ENCODE results near the gene EDC3.
"Not testable (repeated sequence)": the region's sequence is repeated elsewhere in the genome, so short reads cannot be mapped to it uniquely, and the experiment has no call there.

Gene EDC3

DNA sequence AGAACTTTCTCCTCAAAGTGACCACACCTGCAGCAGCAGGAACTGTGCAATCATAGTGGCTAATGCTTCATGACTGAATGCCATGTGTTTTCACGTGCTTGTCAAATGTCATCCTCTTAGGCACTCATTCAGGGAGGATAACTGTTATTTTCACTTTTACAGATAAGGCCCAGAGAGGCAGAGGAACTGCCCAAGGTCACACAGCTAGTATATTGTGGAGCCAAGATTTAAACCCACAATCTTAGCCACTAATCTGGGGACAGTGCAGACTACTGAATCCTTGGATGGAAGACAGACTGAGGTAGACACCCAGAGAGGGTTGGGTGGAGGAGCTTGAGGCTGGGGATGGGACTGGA, 90.1 kb downstream of the EDC3 start:
- DNase-seq, result no peak

DNA sequence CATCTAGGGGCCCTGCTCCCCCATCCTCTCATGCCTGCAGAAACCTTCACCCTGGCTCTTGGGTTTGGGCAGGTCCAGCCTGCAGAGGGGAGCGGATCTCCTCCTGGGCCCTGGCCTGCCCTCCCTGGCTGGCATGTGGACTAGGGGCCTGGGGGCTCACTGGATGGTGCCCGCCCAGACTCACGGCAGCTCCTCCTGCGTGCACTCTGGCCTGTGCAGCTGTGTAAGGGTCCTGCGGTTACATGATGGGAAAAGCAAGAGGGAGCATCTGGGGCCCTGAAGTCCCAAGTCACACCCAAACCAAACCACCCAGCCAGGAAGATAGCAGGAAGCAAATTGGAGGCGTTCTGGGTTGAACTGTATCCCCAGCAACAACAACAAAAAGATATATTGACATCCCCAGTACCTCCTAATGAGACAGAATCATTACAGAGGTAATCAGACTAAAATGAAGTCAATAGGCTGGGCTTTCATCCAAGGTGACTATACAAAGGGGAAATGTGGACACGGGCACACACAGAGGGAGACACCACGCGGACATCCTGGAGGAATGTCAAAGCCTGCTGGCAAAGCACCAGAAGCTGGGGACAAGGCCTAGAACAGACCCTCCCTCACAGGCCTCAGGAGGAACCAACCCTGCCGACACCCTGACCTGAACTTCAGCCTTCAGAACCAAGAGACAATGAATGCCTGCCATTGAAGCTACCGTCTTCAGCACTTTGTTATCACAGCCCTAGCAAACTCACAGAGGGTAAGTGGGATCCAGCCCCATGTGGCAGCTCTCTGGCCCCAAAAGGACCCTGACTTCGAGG, 90.6 kb downstream of the EDC3 start:
- DNase-seq, result no peak

DNA sequence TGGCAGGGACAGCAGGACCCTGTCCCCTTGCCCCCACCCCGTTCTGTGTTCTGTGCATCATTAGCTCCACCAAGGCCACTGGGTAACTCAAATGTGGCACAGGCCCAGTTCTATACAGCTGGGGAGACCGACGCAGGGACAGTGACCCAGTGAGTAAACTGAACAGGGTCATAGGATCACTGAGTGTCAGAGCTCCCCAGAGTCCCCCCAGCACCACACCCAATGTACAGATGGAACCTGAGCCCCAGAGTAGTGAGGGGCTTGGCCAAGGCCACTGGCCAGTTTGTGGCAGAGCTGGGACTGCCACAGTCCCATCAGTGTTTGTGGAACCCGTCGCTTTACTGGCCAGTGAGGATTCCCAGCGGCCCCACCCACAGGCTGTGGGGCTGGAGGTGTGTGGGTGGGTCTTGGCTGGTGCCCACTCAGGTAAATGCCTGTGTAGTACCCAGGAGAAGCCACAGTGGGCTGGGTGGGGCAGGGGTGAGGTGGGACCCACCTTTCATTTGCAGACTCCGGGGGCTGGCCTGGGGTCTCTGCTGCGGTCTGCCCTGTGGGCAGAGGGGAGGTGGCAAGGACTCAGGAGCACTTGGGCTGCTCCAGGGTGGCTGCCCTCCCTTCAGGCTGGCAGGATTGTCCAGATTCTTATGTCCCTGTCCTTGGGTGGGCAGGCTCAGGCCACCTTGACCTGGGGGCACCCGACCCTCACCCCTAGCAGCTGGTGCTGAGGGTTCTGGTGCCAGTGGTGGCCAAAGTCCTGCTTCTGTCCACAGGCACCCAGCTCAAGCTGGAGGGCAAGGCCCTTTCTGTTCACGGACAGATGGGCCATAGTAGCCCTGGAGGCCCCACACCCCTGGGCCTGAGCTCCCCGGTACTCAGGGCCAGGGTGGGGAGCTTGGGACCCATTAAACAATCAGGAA, 91.8 kb downstream of the EDC3 start:
- DNase-seq, result no peak

DNA sequence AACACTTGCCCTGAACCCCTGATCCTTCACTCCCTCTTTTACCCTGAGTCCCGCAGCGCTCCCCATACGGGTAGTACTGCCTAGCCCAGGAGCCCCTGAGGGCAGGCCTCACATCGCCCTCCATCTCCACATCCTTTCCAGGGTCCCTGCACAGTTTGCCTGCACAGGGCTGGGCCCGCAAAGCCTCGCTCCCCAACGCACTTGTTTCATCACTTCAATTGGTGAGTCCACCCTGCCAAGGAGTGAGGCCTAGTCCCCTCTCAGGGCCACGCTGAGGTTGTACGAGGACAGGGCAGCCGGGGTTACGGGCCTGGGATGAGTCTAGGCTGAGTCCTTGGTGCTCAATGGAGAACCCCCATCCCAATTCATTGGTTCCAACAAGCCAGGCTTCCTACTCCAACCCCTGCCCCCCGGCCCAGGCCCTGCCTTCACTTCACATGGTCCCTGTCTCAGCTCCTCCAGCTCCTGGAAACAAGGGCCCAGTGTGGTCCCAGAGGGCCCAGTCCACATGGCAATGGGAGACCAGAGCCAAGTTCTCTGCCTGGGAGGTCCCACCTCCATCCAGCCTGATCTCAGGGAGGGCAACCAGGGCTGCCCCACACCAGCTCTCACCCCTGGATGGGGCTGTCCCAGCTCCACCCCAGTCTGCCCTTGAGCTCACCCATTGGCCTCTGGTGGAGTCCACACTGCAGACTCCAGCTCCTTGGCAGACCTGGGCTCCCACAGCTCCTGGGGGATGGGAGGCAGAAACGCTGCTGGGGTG, 92.6 kb downstream of the EDC3 start:
- no peak for DNase-seq

DNA sequence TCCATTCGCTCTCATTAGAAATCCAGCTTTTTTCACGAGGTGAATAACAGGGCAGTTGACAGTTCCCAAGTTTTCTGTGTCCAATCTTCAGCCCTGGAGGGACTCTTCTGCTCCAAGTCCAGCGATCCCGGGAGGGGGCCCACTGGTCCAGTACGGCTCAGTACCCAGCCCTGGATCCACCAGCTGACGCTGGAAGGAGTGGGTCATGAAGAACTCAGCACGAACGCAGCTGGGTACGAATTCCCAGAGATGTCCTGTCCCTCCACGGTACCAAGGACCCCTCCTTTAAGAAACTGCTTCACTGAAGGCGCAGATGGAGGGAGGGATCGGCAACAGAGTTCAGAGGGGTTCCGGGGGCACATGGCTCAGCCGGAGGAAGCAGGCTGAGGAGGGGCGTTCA, 96.7 kb downstream of the EDC3 start:
- DNase-seq, result no peak

DNA sequence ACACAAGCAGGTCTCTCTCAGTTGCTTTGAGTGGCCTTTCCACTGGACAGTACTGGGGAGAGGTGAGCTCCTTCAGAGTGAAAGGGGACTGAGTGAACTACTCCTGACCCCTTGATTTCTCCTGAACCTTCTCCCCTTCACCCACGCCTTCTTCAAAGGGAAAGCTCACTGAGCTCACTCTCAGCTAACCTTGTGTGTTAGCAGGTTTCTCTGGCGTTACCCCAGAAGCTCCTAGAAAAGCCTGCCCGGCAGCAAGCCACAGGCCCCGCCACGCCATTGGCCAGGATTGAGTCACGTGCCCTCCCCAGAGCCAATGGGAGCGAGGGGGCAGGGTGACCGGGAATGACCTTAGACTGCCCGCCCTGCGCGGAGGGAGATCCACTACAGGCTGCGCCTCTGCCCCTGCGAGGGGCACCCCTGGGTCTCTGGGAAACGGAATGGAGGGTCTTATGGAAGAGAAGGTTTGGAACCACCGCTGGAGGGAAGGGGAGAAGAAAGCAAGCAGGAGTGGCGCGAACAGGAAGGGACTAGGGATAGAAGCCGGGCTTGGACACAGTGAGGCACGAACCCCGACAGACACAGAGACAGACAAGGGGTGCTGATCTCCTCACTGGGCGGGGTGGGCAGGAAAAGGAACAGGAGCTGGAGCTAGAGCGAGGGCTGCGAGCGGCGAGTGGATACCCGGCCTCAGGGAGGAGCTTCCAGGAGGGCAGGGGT, 97.5 kb downstream of the EDC3 start:
- peak; percentile 69 for DNase-seq

DNA sequence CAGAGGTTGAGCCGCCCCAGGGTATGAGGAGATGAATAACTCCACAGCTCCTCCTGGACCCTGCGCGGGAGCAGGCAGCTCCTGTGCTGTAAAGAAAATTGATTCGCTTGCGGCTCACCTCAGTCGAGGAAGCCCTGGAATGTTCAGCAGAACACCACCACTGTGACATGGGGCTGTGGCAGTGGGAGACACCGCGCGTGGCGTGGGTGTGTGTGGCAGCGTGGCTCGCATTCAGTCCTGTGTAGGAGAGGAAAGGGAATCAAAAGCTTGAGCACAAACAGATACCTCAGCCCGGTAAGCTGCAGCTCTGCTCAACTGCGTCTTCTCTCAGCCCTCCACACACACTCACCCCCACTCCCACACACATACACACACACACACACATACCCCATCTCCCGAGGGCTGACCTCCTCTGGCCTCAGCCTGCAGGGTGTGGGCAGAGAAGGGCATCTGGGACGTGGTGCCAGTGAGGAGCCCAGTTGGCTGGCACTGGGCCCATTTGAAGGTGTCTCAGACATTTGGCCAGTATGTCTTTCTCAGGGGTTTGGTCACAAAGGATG, 98.6 kb downstream of the EDC3 start:
- not testable (repeated sequence) for DNase-seq

DNA sequence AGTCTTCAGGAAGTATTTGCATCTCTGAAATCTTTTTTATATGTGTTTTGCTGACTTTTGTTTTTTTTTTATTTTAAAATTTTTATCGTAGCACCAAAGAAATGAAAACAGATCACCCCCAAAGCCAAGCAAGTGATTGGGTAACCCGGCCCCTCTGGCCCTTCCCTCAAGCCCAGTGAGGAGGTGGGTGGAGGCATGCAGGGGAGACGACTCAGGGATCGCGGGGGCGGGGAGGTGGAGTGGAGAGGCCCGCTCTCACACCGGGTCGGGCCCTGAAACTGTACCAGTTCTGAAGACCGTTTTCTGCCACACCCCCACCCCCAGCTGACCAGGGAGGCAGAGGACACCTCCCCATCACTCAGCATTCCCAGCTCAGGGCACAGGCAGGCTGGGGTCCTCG, 99.1 kb downstream of the EDC3 start:
- DNase-seq, result not testable (repeated sequence)

DNA sequence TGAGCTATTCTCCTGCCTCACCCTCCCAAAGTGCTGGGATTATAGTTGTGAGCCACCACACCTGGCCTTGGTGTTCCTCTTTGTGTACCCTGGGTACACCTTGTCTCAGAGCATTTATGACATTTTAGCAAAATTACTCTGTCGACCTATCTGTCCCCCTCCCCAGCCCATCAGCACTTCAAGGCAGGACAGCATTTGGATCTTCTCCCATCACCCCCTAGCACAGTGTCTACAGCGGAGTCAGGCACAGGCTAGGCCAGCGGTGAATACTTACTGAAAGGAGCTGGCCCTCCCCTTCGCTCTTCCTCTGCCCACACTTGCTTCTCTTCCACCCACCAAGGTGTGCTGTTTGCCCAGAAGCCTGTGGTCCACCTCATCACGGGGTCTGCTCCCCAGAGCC, 100.6 kb downstream of the EDC3 start:
- DNase-seq, result no peak

DNA sequence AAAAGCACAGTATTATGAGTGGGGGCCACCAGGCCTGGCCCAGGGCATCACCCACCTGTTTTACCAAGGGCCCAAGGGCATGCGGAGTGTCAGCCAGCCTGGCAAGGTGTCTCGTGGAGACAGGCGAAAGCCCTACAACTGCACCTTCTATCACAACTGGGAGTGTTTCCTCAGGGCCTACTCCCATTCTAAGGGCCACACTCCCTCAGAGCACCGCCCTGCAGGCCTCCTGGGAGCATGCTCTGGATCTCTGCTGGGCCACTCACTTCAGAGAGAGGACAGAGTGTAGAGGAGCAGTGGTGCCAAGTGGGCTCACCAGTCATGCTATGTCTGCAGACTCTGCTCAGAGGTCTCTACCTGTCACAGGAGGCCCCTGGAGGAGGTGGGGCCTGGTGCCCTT, 101.4 kb downstream of the EDC3 start:
- DNase-seq, result no peak

DNA sequence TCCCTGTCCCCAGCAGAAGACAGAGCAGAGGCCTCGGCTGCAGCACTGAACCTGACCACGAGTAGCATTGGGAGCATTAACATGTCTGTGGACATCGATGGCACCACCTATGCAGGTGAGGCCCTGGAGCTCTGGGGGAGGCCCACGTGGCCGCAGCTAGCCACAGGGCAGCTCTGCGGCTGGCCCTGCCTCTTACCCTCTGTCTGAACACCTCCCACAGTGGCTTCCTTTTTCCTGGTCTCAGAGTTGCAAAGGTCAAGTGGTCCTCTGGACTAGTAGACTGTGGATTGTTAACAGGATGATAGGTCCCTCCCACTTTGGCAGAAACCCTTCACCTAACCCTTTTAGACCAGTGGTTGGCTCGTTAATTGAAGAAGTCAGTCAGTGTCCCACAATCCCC, 102.7 kb downstream of the EDC3 start:
- no peak for DNase-seq

DNA sequence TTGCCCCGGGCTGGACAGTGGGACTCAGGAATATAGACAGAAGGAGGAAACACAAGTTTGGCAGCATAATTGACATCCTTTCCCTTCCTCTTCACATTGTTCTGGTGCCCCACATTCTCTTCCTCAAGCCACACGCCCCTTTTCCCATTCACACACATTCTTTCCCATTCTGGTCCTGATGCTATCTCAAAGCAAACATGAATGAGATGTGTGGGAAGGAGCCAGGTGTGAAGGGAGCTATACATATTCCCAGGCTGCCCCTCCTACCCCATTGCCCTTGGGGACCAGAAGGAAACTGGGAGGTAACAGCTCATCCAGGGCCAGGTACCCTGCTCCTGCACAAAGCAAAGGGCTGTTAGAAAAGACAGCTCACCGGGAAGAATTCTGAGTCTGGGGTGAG, 103.6 kb downstream of the EDC3 start:
- no peak for DNase-seq

DNA sequence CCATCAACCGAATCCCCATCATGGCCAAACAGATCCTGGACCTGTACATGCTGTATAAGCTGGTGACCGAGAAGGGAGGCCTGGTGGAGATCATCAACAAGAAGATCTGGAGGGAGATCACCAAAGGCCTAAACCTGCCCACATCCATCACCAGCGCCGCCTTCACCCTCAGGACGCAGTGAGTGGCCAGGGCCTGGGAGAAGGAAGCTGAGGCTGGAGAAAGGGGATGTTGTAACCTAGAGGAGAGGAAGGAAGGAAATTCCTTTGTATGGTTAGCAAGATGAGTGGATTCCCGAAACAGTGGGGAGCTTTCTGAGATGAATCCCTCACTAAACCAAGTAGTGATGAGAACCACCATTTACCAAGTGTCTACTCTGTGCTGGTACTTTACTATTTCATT, 106.0 kb downstream of the EDC3 start:
- DNase-seq, result no peak

DNA sequence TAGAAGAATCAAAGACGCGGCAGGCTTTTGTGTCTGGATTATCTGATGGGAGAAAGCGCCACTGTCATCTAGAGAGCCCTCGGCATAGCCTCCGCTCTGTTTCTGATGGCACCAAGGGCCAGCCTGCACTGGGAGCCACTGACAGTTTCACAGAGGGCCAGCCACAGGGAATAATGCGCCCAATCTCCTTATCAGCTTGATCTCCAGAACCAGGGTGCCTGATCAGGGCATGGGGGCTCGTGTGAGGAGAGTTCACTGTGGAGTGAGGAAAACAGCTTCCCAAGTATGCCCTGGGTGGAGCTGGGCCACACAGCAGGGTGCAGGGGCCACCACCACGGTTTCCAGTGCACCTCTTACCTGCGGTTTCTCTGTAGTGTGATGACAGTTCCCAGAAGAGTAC, 110.0 kb downstream of the EDC3 start:
- DNase-seq, result no peak

DNA sequence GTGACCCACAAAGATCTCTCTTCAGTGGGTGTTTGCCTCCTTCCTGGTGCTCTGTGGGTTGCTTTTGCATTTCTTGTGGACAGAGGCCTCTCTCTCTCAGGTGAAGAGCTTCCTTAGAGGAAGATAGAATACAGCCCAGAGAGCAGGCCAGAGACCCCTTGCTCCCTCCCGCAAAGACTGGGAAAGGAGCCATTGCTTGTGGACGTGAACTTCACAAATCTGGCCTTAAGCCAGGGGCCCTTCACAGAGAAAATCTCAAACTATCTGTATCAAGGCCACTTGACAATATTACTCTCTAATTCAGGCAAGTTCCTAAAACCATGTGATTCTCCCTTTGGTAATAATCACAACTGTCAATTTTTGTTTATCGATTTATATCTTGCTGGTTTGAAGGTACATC, 110.6 kb downstream of the EDC3 start:
- DNase-seq, result no peak

DNA sequence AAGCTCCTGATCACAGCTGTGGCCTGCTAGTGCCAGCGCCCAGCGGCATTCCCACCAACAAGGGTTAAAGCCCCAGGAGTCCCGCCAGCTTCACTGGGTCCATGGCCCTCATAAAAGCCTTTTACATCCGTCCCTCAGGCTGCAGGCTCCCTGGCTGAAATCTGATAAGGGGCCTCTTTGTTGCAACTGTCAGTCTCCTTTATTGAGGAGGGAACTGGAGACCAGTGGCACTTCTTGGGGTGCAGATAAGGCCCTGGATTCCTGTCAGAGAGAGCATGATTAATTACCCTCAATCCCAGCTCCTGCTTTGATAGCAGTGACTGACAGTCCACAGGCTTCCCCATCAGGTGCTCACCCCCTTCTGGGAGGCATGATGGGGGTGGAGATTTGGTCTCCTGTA, 111.0 kb downstream of the EDC3 start:
- no peak for DNase-seq

DNA sequence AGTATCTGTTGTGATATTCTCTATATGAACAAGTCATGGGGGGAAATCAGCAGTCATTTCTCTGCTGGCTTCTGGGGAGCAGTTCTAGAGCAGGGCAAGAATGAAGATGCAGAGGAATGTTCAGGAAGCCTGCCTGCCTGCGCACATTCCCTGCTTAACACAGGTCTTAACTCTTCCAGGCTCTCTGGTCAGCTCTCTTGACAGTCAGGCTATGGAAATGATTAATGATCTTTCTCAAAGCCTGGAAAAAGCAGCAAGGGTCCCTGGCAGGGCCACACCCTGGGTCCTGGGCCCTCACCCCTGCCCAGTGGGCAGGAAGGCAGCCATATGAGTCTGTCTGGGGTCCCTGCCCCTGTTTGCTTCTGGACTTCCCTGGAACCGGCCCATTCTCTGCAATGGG, 111.6 kb downstream of the EDC3 start:
- no peak for DNase-seq

Measured in NK-92 treated with Interleukin-12 subunit alpha and Interleukin-12 subunit beta, amount 100 ng/mL, for 24 hours (cell line).